ENCODE results near the gene HERC2. TPM values are rescaled to one million over a fixed set of nuclear protein-coding genes. Genes with fewer than 3 reads are reported as not detected.
A peak's percentile ranks its signal among the peaks of the same experiment; 100 is the strongest.
"Not testable (repeated sequence)": the region's sequence is repeated elsewhere in the genome, so short reads cannot be mapped to it uniquely, and the experiment has no call there.

Gene HERC2
- total and polyA plus RNA-seq, 2 donors (not counting 3 experiments of a cell fraction or from before 2014, with no cell fraction given), result 46.1 to 83.9 TPM

GRCh38 chr15:28136236-28136904 is 185.6 kb downstream of the HERC2 start:
- CTCF ChIA-PET, result interaction anchor here (3.3 kb wide), 1 partner anchor 10 kb away, joined by 13 read pairs; no protein-coding TSS in a partner anchor

GRCh38 chr15:28133281-28133680 is 188.7 kb downstream of the HERC2 start:
- Histone ChIP-seq H3K9ac (replicated peaks; ENCODE audit: extremely low read depth, insufficient read depth, low read length) (no peak overlapping the region), H3K79me2 (ENCODE audit: control insufficient read depth, insufficient read depth, low read length) (no peaks in the 10 kb centered on the region), H3K9me1 (replicated peaks; ENCODE audit: control insufficient read depth, extremely low read depth, insufficient read depth, low read length) (no peaks in the 10 kb centered on the region), H3K9me3 (replicated peaks; ENCODE audit: control insufficient read depth, insufficient read depth, low read length) (no peaks in the 10 kb centered on the region), H3K36me3 (ENCODE audit: control insufficient read depth in 2 of 2, extremely low read depth in 1 of 2, insufficient read depth in 2 of 2, low read length in 2 of 2) (peaks cover 2 to 33% of the 10 kb centered on the region in 2 experiments), H3K4me2 (ENCODE audit: insufficient read depth, low read length) (peak overlapping the region; percentile 38), H4K20me1 (replicated peaks; ENCODE audit: control insufficient read depth, extremely low read depth, insufficient read depth, low read length) (no peaks in the 10 kb centered on the region), H3K27ac (ENCODE audit: insufficient read depth, low read depth, low read length) (no peak overlapping the region), H3K27me3 (ENCODE audit: control insufficient read depth in 2 of 2, insufficient read depth in 2 of 2, low read length in 2 of 2) (no peaks in the 10 kb centered on the region), H3K4me1 (ENCODE audit: control insufficient read depth, extremely low read depth, insufficient read depth, low read length) (peaks cover 15% of the 10 kb centered on the region), H2AFZ (ENCODE audit: low read depth, low read length) (no peak overlapping the region), H3K4me3 (replicated peaks in 1 of 3; ENCODE audit: insufficient read depth in 1 of 3, low read depth in 1 of 3, low read length in 3 of 3) (no peak overlapping the region)
- BruUV-seq (replicated peaks), result no TSS peak
- no peak for FAIRE-seq
- TF ChIP-seq JUN (IDR thresholded peaks at IDR 0.05; ENCODE audit: borderline replicate concordance, insufficient read depth, insufficient read length, low read depth) (no peak), GATA2 (IDR thresholded peaks at IDR 0.05; ENCODE audit: insufficient read depth, insufficient read length, low read depth, low read length) (no peak), MAX (IDR thresholded peaks at IDR 0.05; ENCODE audit: insufficient read depth, insufficient read length) (no peak), MYC (IDR thresholded peaks at IDR 0.05; ENCODE audit: low read depth, low read length) (no peak), CTCF (IDR thresholded peaks at IDR 0.05; ENCODE audit: extremely low read depth in 1 of 2, insufficient read depth in 1 of 2, low read depth in 1 of 2, low read length in 2 of 2) (no peak), FOS (IDR thresholded peaks at IDR 0.05; ENCODE audit: borderline replicate concordance, insufficient read depth, low read length) (no peak), EZH2 (IDR thresholded peaks at IDR 0.05; ENCODE audit: borderline replicate concordance, low read depth, low read length, severe bottlenecking) (no peak), POLR2AphosphoS5 (IDR thresholded peaks at IDR 0.05; ENCODE audit: insufficient read depth, low read depth, low read length) (no peak), POLR2A (IDR thresholded peaks at IDR 0.05; ENCODE audit: low read depth, low read length) (no peak)
- DNase-seq (ENCODE audit: low read depth, low spot score), result no peak
- ChIA-PET POLR2A (no interaction called here), CTCF (interaction anchor here (0.9 kb wide), 1 partner anchor 30 kb away, joined by 3 read pairs; no protein-coding TSS in a partner anchor)
- dilution Hi-C loops (cut with MboI; ENCODE audit: extremely low pct_ligation_motif_present, low sequenced_read_pairs) (no loop called here), intact Hi-C loops (cut with micrococcal nuclease) (no loop called here)

More at GRCh38 chr15:28136236-28136904, 185.6 kb downstream of the HERC2 start:
- POLR2A ChIA-PET; H3K4me2 ChIP-seq (ENCODE audit: insufficient read depth, low read length); DNase-seq (ENCODE audit: low read depth, low spot score); H3K27ac ChIP-seq (ENCODE audit: insufficient read depth, low read depth, low read length); H3K9me3 ChIP-seq (replicated peaks; ENCODE audit: control insufficient read depth, insufficient read depth, low read length); H3K79me2 ChIP-seq (ENCODE audit: control insufficient read depth, insufficient read depth, low read length); H3K4me3 ChIP-seq (replicated peaks in 1 of 3; ENCODE audit: insufficient read depth in 1 of 3, low read depth in 1 of 3, low read length in 3 of 3); H2AFZ ChIP-seq (ENCODE audit: low read depth, low read length); FAIRE-seq; H3K9me1 ChIP-seq (replicated peaks; ENCODE audit: control insufficient read depth, extremely low read depth, insufficient read depth, low read length); BruUV-seq (replicated peaks); H3K9ac ChIP-seq (replicated peaks; ENCODE audit: extremely low read depth, insufficient read depth, low read length); H3K27me3 ChIP-seq (ENCODE audit: control insufficient read depth in 2 of 2, insufficient read depth in 2 of 2, low read length in 2 of 2); dilution Hi-C loops (cut with MboI; ENCODE audit: extremely low pct_ligation_motif_present, low sequenced_read_pairs); intact Hi-C loops (cut with micrococcal nuclease); H4K20me1 ChIP-seq (replicated peaks; ENCODE audit: control insufficient read depth, extremely low read depth, insufficient read depth, low read length): not testable (repeated sequence)
- peaks cover 15% of the 10 kb centered on the region for H3K4me1 ChIP-seq (ENCODE audit: control insufficient read depth, extremely low read depth, insufficient read depth, low read length)
- peaks cover 0 to 22% of the 10 kb centered on the region in 2 experiments for H3K36me3 ChIP-seq (ENCODE audit: control insufficient read depth in 2 of 2, extremely low read depth in 1 of 2, insufficient read depth in 2 of 2, low read length in 2 of 2)
